Effector memory CD4-positive, alpha-beta T cell (primary cell): ENCODE measurements around the gene CLPTM1L.

Source experiments
- DNase-seq, 3 donors: peaks; one replicate each; pipeline ENCODE4 v3.0.0-alpha.2; 2020
- H3K27ac ChIP-seq: 2 replicates; pipeline ENCODE4 v1.7.0; 2013; ENCODE audit warnings: mild to moderate bottlenecking, low read length, moderate library complexity; ENCODE audit not compliant: insufficient read depth, poor library complexity, severe bottlenecking
- H3K27me3 ChIP-seq: replicated peaks from 2 replicates; pipeline ENCODE4 v1.7.0; 2013; ENCODE audit warnings: mild to moderate bottlenecking, low read length; ENCODE audit not compliant: insufficient read depth, control insufficient read depth, poor library complexity, severe bottlenecking
- H3K36me3 ChIP-seq: 2 replicates; pipeline ENCODE4 v1.7.0; 2013; ENCODE audit warnings: mild to moderate bottlenecking, low read length, moderate library complexity; ENCODE audit not compliant: control insufficient read depth, insufficient read depth
- H3K4me1 ChIP-seq: 2 replicates; pipeline ENCODE4 v1.7.0; 2013; ENCODE audit warnings: low read length, mild to moderate bottlenecking; ENCODE audit not compliant: control insufficient read depth, insufficient read depth, poor library complexity, severe bottlenecking
- H3K4me3 ChIP-seq: 2 replicates; pipeline ENCODE4 v1.7.0; 2013; ENCODE audit warnings: low read length, low read depth, mild to moderate bottlenecking; ENCODE audit not compliant: insufficient read depth, poor library complexity, severe bottlenecking
- H3K9me3 ChIP-seq: 2 replicates; pipeline ENCODE4 v1.7.0; 2013; ENCODE audit warnings: mild to moderate bottlenecking, low read length, moderate library complexity; ENCODE audit not compliant: control insufficient read depth

CLPTM1L gene

GRCh38 chr5:1314564-1314982, 30.3 kb downstream of the CLPTM1L start:
- no peak for DNase-seq
- peaks cover 41% of the 10 kb centered on the region for H3K4me1 ChIP-seq
- no peaks in the 10 kb centered on the region for H3K27me3 ChIP-seq

GRCh38 chr5:1312993-1313833, 31.7 kb downstream of the CLPTM1L start:
- Histone ChIP-seq H3K27ac (no peak overlapping the region), H3K27me3 (no peaks in the 10 kb centered on the region), H3K4me3 (peak overlapping the region; percentile 20), H3K36me3 (peaks cover 3% of the 10 kb centered on the region), H3K4me1 (peaks cover 41% of the 10 kb centered on the region), H3K9me3 (no peaks in the 10 kb centered on the region)
- peak in 2 of 3 donors; percentile 9 to 32 for DNase-seq

More at GRCh38 chr5:1314564-1314982, 30.3 kb downstream of the CLPTM1L start:
- Histone ChIP-seq H3K9me3 (no peaks in the 10 kb centered on the region), H3K4me3 (no peak overlapping the region), H3K27ac (no peak overlapping the region), H3K36me3 (peaks cover 8% of the 10 kb centered on the region)

- no peaks in the 10 kb centered on the region for H3K36me3 ChIP-seq
- peaks cover 41% of the 10 kb centered on the region for H3K4me1 ChIP-seq
- no peaks in the 10 kb centered on the region for H3K9me3 ChIP-seq
- H3K27ac ChIP-seq = no peak overlapping the region
- no peak overlapping the region for H3K4me3 ChIP-seq
- DNase-seq = peak; percentile 28 to 39 (median 35)
- H3K27me3 ChIP-seq = no peaks in the 10 kb centered on the region
These were observed 32.7 kb downstream of the CLPTM1L start for GRCh38 chr5:1312206-1312605.

- no peaks in the 10 kb centered on the region for H3K27me3 ChIP-seq
- no peaks in the 10 kb centered on the region for H3K36me3 ChIP-seq
- H3K4me3 ChIP-seq = no peak overlapping the region
- DNase-seq = no peak
- peaks cover 37% of the 10 kb centered on the region for H3K4me1 ChIP-seq
- H3K9me3 ChIP-seq = no peaks in the 10 kb centered on the region
- no peak overlapping the region for H3K27ac ChIP-seq
These were observed 33.4 kb downstream of the CLPTM1L start for GRCh38 chr5:1311439-1312055.

- Histone ChIP-seq H3K4me3 (no peak overlapping the region), H3K27me3 (no peaks in the 10 kb centered on the region)
These were observed 34.8 kb downstream of the CLPTM1L start for GRCh38 chr5:1310118-1310517.

GRCh38 chr5:1304033-1304432, 40.9 kb downstream of the CLPTM1L start:
- H3K4me1 ChIP-seq = no peaks in the 10 kb centered on the region
- DNase-seq = no peak

More at GRCh38 chr5:1310118-1310517, 34.8 kb downstream of the CLPTM1L start:
- H3K36me3 ChIP-seq = no peaks in the 10 kb centered on the region
- no peaks in the 10 kb centered on the region for H3K9me3 ChIP-seq
- DNase-seq = no peak
- no peak overlapping the region for H3K27ac ChIP-seq
- H3K4me1 ChIP-seq = peaks cover 24% of the 10 kb centered on the region

GRCh38 chr5:1302258-1302657, 42.6 kb downstream of the CLPTM1L start:
- Histone ChIP-seq H3K36me3 (no peaks in the 10 kb centered on the region), H3K27ac (no peak overlapping the region), H3K9me3 (no peaks in the 10 kb centered on the region), H3K4me3 (no peak overlapping the region), H3K27me3 (no peaks in the 10 kb centered on the region), H3K4me1 (no peaks in the 10 kb centered on the region)
- no peak for DNase-seq

More at GRCh38 chr5:1304033-1304432, 40.9 kb downstream of the CLPTM1L start:
- no peak overlapping the region for H3K27ac ChIP-seq
- H3K27me3 ChIP-seq = no peaks in the 10 kb centered on the region
- no peak overlapping the region for H3K4me3 ChIP-seq
- no peaks in the 10 kb centered on the region for H3K9me3 ChIP-seq
- no peaks in the 10 kb centered on the region for H3K36me3 ChIP-seq

- DNase-seq = no peak
- Histone ChIP-seq H3K36me3 (no peaks in the 10 kb centered on the region), H3K4me1 (no peaks in the 10 kb centered on the region), H3K4me3 (no peak overlapping the region), H3K9me3 (no peaks in the 10 kb centered on the region), H3K27me3 (no peaks in the 10 kb centered on the region), H3K27ac (no peak overlapping the region)
These were observed 44.3 kb downstream of the CLPTM1L start for GRCh38 chr5:1300581-1301083.

GRCh38 chr5:1299961-1300360, 44.9 kb downstream of the CLPTM1L start:
- Histone ChIP-seq H3K9me3 (no peaks in the 10 kb centered on the region), H3K27me3 (no peaks in the 10 kb centered on the region), H3K4me1 (no peaks in the 10 kb centered on the region), H3K4me3 (no peak overlapping the region), H3K36me3 (no peaks in the 10 kb centered on the region), H3K27ac (no peak overlapping the region)
- no peak for DNase-seq

- peaks cover 1% of the 10 kb centered on the region for H3K4me1 ChIP-seq
- H3K36me3 ChIP-seq = no peaks in the 10 kb centered on the region
- no peak for DNase-seq
- no peaks in the 10 kb centered on the region for H3K27me3 ChIP-seq
- H3K9me3 ChIP-seq = no peaks in the 10 kb centered on the region
- H3K4me3 ChIP-seq = no peak overlapping the region
- H3K27ac ChIP-seq = no peak overlapping the region
These were observed 45.4 kb downstream of the CLPTM1L start for GRCh38 chr5:1299511-1299850.
